ENCODE measurements around the gene USP49. TPM values are rescaled to one million over a fixed set of nuclear protein-coding genes. Genes with fewer than 3 reads are reported as not detected.
"Not testable (repeated sequence)": the region's sequence is repeated elsewhere in the genome, so short reads cannot be mapped to it uniquely, and the experiment has no call there.

The USP49 gene
- total and polyA plus RNA-seq, 5 donors, result 1.5 to 2.6 (median 2.0) TPM

DNA sequence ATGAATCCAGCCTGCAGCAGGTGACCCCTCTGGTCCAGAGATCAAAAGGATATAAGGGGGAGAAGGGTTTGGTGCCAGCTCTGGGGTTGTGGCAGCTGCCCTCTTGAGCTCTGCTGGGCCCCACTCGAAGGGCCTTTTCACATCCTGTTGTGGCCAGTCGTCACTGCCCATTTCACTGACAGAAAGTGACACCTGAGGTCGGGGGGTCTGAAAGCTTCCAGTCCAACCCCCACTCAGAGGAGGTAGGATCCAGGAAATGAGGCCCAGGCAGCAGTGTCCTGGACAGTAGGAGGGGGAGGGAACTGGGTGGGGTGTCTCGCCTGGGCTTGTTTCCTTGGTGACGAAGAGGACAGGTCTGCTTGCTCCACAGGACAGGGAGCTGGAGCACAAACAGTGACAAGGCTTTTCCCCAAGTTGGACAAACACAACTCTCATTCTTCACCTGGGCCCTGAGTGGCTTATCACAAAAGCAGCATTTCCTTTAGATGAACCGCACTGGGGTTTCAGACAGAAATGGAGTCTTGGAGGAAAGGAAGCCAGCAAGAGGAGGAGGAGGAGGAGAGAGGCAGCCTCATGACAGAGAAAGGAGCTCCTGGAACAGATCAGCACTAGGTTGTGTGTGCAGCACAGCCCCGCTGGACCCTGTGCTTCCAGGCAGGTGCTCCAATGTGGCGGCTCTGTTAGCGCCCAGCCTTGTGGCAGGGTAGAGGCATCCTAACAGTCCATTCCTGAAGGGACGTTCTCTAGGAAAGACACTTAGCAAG, 126.4 kb downstream of the USP49 start:
- peak in 1 of 2 donors; percentile 22 for ATAC-seq
- H3K27me3 ChIP-seq (ENCODE audit: control insufficient read depth, insufficient read depth), result no peaks in the 10 kb centered on the region
- H3K4me3 ChIP-seq (ENCODE audit: low read length), result no peak overlapping the region
- no peaks in the 10 kb centered on the region for H3K9me3 ChIP-seq (ENCODE audit: control insufficient read depth, low read length)
- H3K27ac ChIP-seq (ENCODE audit: low read length), result no peak overlapping the region
- intact Hi-C loops (cut with DNase I), result no loop called here
- DNase-seq, result no peak
- no peaks in the 10 kb centered on the region for H3K4me1 ChIP-seq (ENCODE audit: control insufficient read depth, insufficient read depth, low read length)
- WGBS, result 75% methylated on average over 10 of the region's 10 CpGs

- Histone ChIP-seq H3K4me1 (ENCODE audit: control insufficient read depth, insufficient read depth, low read length) (no peaks in the 10 kb centered on the region), H3K27me3 (ENCODE audit: control insufficient read depth, insufficient read depth) (no peaks in the 10 kb centered on the region), H3K9me3 (ENCODE audit: control insufficient read depth, low read length) (no peaks in the 10 kb centered on the region), H3K27ac (ENCODE audit: low read length) (peak overlapping the region; percentile 47), H3K4me3 (ENCODE audit: low read length) (no peak overlapping the region)
- 21% methylated on average over 12 of the region's 12 CpGs for WGBS
- DNase-seq (peak in 2 of 3 donors; percentile 69 to 74), ATAC-seq (peak; percentile 81 to 83)
- intact Hi-C loops (cut with DNase I), result no loop called here
Observed at GRCh38 chr6:41767112-41767833, 127.9 kb downstream of the USP49 start.

DNA sequence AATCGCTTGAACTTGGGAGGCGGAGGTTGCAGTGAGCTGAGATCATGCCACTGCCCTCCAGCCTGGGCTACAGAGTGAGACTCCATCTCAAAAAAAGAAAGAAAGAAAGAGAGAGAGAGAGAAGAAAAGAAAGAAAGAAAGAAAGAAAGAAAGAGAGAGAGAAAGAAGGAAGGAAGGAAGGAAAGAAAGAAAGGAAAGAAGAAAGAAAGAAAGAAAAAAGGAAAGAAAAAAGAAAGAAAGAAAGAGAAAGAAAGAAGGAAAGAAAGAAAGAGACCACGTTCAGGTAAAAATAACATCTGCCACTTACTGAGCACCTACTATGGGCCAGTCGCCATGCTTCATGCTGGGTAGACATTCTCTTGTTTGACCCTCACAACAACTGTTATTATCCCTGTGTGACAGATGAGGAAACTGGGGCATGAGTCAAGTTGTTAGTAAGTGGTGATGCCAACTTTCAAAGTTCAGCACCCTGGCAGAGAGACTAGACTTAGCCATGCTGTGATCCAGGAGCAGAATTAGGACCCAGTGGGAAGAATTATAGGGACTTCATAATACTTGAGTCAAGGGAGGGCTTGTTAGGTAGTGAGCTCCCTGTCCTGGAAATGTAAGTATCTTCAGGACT, 129.0 kb downstream of the USP49 start:
- DNase-seq; H3K4me1 ChIP-seq (ENCODE audit: control insufficient read depth, insufficient read depth, low read length); H3K27me3 ChIP-seq (ENCODE audit: control insufficient read depth, insufficient read depth); H3K4me3 ChIP-seq (ENCODE audit: low read length); ATAC-seq; intact Hi-C loops (cut with DNase I); H3K9me3 ChIP-seq (ENCODE audit: control insufficient read depth, low read length); H3K27ac ChIP-seq (ENCODE audit: low read length): not testable (repeated sequence)
- 95% methylated on average over 4 of the region's 4 CpGs for WGBS

GRCh38 chr6:41763470-41763869, 131.7 kb downstream of the USP49 start:
- Histone ChIP-seq H3K9me3 (ENCODE audit: control insufficient read depth, low read length) (no peaks in the 10 kb centered on the region), H3K27me3 (ENCODE audit: control insufficient read depth, insufficient read depth) (no peaks in the 10 kb centered on the region), H3K4me3 (ENCODE audit: low read length) (no peak overlapping the region), H3K27ac (ENCODE audit: low read length) (no peak overlapping the region), H3K4me1 (ENCODE audit: control insufficient read depth, insufficient read depth, low read length) (no peaks in the 10 kb centered on the region)
- ATAC-seq (no peak), DNase-seq (no peak)
- WGBS, result 39% methylated on average over 2 of the region's 2 CpGs
- intact Hi-C loops (cut with DNase I), result no loop called here

DNA sequence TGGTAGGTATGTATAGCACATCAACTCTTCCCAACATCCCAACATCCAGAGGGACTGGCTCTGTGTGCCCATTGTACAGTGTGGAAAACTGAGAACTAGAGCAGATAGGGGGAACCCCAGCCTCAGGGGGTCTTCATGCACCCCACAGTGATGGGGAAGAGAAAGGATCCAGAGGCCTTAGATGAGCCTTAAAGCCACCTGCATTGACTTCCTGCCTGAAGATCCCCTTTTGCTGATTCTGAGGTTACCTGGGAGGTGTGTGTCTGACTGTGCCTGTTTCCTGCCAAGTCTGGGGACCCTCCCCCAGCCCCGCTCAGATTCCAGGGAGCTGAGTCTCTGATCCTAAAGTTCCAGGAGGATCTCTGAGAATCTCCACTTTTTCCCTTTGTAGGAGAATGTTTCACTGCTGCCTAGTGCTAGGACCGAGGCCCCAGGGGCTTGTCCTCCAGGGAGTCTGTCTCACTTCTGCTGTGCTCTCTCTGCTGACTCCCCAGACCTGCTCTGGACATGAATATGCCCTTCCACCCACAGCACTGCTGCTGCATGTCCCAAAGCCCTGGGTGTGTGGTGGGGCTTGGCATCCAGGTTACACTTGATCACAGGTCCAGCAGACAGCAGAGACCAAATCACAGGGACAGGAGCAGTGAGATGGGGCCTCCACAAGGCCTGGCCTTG, 135.1 kb downstream of the USP49 start:
- Histone ChIP-seq H3K27ac (ENCODE audit: low read length) (no peak overlapping the region), H3K4me3 (ENCODE audit: low read length) (no peak overlapping the region), H3K9me3 (ENCODE audit: control insufficient read depth, low read length) (no peaks in the 10 kb centered on the region), H3K27me3 (ENCODE audit: control insufficient read depth, insufficient read depth) (no peaks in the 10 kb centered on the region), H3K4me1 (ENCODE audit: control insufficient read depth, insufficient read depth, low read length) (no peaks in the 10 kb centered on the region)
- intact Hi-C loops (cut with DNase I), result no loop called here
- ATAC-seq (no peak), DNase-seq (no peak)
- 84% methylated on average over 2 of the region's 2 CpGs for WGBS

- no peak overlapping the region for H3K27ac ChIP-seq (ENCODE audit: low read length)
- WGBS, result 88% methylated on average over 13 of the region's 13 CpGs
- peak; percentile 36 to 44 for ATAC-seq
- no peak overlapping the region for H3K4me3 ChIP-seq (ENCODE audit: low read length)
- no peaks in the 10 kb centered on the region for H3K4me1 ChIP-seq (ENCODE audit: control insufficient read depth, insufficient read depth, low read length)
- intact Hi-C loops (cut with DNase I), result no loop called here
- DNase-seq, result peak in 1 of 3 donors; percentile 1
- no peaks in the 10 kb centered on the region for H3K27me3 ChIP-seq (ENCODE audit: control insufficient read depth, insufficient read depth)
- no peaks in the 10 kb centered on the region for H3K9me3 ChIP-seq (ENCODE audit: control insufficient read depth, low read length)
Observed at GRCh38 chr6:41759106-41759904, 135.9 kb downstream of the USP49 start.

GRCh38 chr6:41758641-41759035, 136.5 kb downstream of the USP49 start:
- H3K27ac ChIP-seq (ENCODE audit: low read length), result no peak overlapping the region
- no peaks in the 10 kb centered on the region for H3K9me3 ChIP-seq (ENCODE audit: control insufficient read depth, low read length)
- 79% methylated on average over 6 of the region's 6 CpGs for WGBS
- no peak for ATAC-seq
- H3K27me3 ChIP-seq (ENCODE audit: control insufficient read depth, insufficient read depth), result no peaks in the 10 kb centered on the region
- no peak overlapping the region for H3K4me3 ChIP-seq (ENCODE audit: low read length)
- no peak for DNase-seq
- intact Hi-C loops (cut with DNase I), result no loop called here
- H3K4me1 ChIP-seq (ENCODE audit: control insufficient read depth, insufficient read depth, low read length), result no peaks in the 10 kb centered on the region

GRCh38 chr6:41757931-41758640, 137.1 kb downstream of the USP49 start:
- no peak for ATAC-seq
- intact Hi-C loops (cut with DNase I), result no loop called here
- no peak for DNase-seq
- H3K4me3 ChIP-seq (ENCODE audit: low read length), result no peak overlapping the region
- WGBS, result 64% methylated on average over 8 of the region's 8 CpGs
- H3K27me3 ChIP-seq (ENCODE audit: control insufficient read depth, insufficient read depth), result no peaks in the 10 kb centered on the region
- no peaks in the 10 kb centered on the region for H3K4me1 ChIP-seq (ENCODE audit: control insufficient read depth, insufficient read depth, low read length)
- H3K27ac ChIP-seq (ENCODE audit: low read length), result no peak overlapping the region
- H3K9me3 ChIP-seq (ENCODE audit: control insufficient read depth, low read length), result no peaks in the 10 kb centered on the region

- ATAC-seq, result no peak
- WGBS, result 93% methylated on average over 6 of the region's 6 CpGs
- no peak for DNase-seq
Observed at GRCh38 chr6:41757271-41757670, 137.9 kb downstream of the USP49 start.

GRCh38 chr6:41756354-41756753, 138.8 kb downstream of the USP49 start:
- peak in 1 of 3 donors; percentile 32 for DNase-seq
- Histone ChIP-seq H3K27ac (ENCODE audit: low read length) (no peak overlapping the region), H3K9me3 (ENCODE audit: control insufficient read depth, low read length) (no peaks in the 10 kb centered on the region), H3K27me3 (ENCODE audit: control insufficient read depth, insufficient read depth) (no peaks in the 10 kb centered on the region), H3K4me3 (ENCODE audit: low read length) (no peak overlapping the region), H3K4me1 (ENCODE audit: control insufficient read depth, insufficient read depth, low read length) (no peaks in the 10 kb centered on the region)
- intact Hi-C loops (cut with DNase I), result no loop called here
- ATAC-seq, result peak in 1 of 2 donors; percentile 28
- WGBS, result 57% methylated on average over 13 of the region's 13 CpGs

More at GRCh38 chr6:41757271-41757670, 137.9 kb downstream of the USP49 start:
- intact Hi-C loops (cut with DNase I), result no loop called here
- H3K4me1 ChIP-seq (ENCODE audit: control insufficient read depth, insufficient read depth, low read length), result no peaks in the 10 kb centered on the region
- H3K27ac ChIP-seq (ENCODE audit: low read length), result no peak overlapping the region
- H3K4me3 ChIP-seq (ENCODE audit: low read length), result no peak overlapping the region
- no peaks in the 10 kb centered on the region for H3K9me3 ChIP-seq (ENCODE audit: control insufficient read depth, low read length)
- H3K27me3 ChIP-seq (ENCODE audit: control insufficient read depth, insufficient read depth), result no peaks in the 10 kb centered on the region
